Gastroesophageal sphincter (tissue), 4 donors: Measurements from ENCODE around the gene GRIFIN. TPM values are rescaled to one million over a fixed set of nuclear protein-coding genes. Genes with fewer than 3 reads are reported as not detected.
A peak's percentile ranks its signal among the peaks of the same experiment; 100 is the strongest.

ENCODE experiments used
- ATAC-seq: fragments of 150-250 bp; one replicate; pipeline ENCODE4 v1.9.1; 2016; ENCODE audit warnings: mild to moderate bottlenecking, moderate library complexity
- H3K27ac ChIP-seq, 4 donors: fragments of 200-600 bp; sonication (generic) in 3 of 4; 1 replicate in 3 of 4; 2 replicates in 1 of 4; pipeline ENCODE4 v1.5.1; 2016 to 2019
- H3K27me3 ChIP-seq: fragments of 200-600 bp; sonication (generic); one replicate; pipeline ENCODE4 v1.5.1; 2019
- H3K36me3 ChIP-seq, 2 donors: fragments of 200-600 bp; sonication (generic); one replicate each; pipeline ENCODE4 v1.5.1; 2019; ENCODE audit warnings: control low read depth in 1 of 2
- H3K4me1 ChIP-seq, 3 donors: fragments of 200-600 bp; sonication (generic); 1 replicate in 2 of 3; 2 replicates in 1 of 3; pipeline ENCODE4 v1.5.1; 2016 to 2019; ENCODE audit warnings: control low read depth in 2 of 3
- H3K4me3 ChIP-seq, 2 donors: fragments of 200-600 bp; sonication (generic); one replicate each; pipeline ENCODE4 v1.5.1; 2019; ENCODE audit warnings: mild to moderate bottlenecking in 1 of 2, moderate library complexity in 1 of 2
- H3K9me3 ChIP-seq, 3 donors: fragments of 200-600 bp; sonication (generic); one replicate each; pipeline ENCODE4 v1.5.1; 2017 to 2019; ENCODE audit warnings: control low read depth in 2 of 3
- CTCF ChIP-seq, 4 experiments: fragments of 200-600 bp in 2 of 4; fragments of 450-650 bp in 2 of 4; sonication (generic) in 1 of 4; IDR thresholded peaks; one replicate each; pipeline ENCODE4 v1.5.1; 2017 to 2019; ENCODE audit warnings: antibody characterized with exemption in 4 of 4, mild to moderate bottlenecking in 2 of 4, moderate library complexity in 2 of 4
- EP300 ChIP-seq: sonication (generic); formaldehyde crosslinking; IDR thresholded peaks from one replicate; pipeline ENCODE4 v1.6.1; 2017; ENCODE audit warnings: antibody characterized with exemption, mild to moderate bottlenecking
- POLR2A ChIP-seq, 2 donors: fragments of 450-650 bp; IDR thresholded peaks; one replicate each; pipeline ENCODE4 v1.6.1; 2017; ENCODE audit warnings: antibody characterized with exemption in 2 of 2, mild to moderate bottlenecking in 2 of 2, moderate library complexity in 1 of 2
- POLR2AphosphoS5 ChIP-seq: sonication (generic); formaldehyde crosslinking; IDR thresholded peaks from one replicate; pipeline ENCODE4 v1.6.1; 2017; ENCODE audit warnings: antibody characterized with exemption
- WGBS, 2 donors: methylation state at CpG; one replicate each; pipeline ENCODE4 v1.1.5; 2018; ENCODE audit warnings: low coverage in 1 of 2; 5-methylcytosine and 5-hydroxymethylcytosine counted together
- total RNA-seq, 4 donors: library from RNA; depleted of rRNA; stranded (reverse); fragments of >200 nt; gene quantifications; one replicate each; pipeline ENCODE4 v1.1.0, GENCODE V29; 2016

The GRIFIN gene
- total RNA-seq, 4 donors from 2014 or later = not detected

GRCh38 chr7:2437537-2438148, 38.6 kb downstream of the GRIFIN start:
- Histone ChIP-seq H3K27me3 (no peaks in the 10 kb centered on the region), H3K27ac (peak overlapping the region in 2 of 4 donors; percentile 6 to 24), H3K9me3 (no peaks in the 10 kb centered on the region), H3K36me3 (peaks cover 0 to 72% of the 10 kb centered on the region in 2 donors), H3K4me3 (no peak overlapping the region), H3K4me1 (peaks cover 0 to 11% (median 8%) of the 10 kb centered on the region in 3 donors)
- 60 to 64% methylated on average over 3 to 5 of the region's 16 CpGs for WGBS, 2 donors
- no peak for ATAC-seq
- TF ChIP-seq POLR2A (IDR thresholded peaks at IDR 0.05) (no peak), CTCF (IDR thresholded peaks at IDR 0.05) (no peak), EP300 (no peak)

- Histone ChIP-seq H3K36me3 (peaks cover 0 to 74% of the 10 kb centered on the region in 2 donors), H3K4me1 (peaks cover 0 to 11% (median 8%) of the 10 kb centered on the region in 3 donors), H3K4me3 (no peak overlapping the region), H3K9me3 (no peaks in the 10 kb centered on the region), H3K27me3 (no peaks in the 10 kb centered on the region), H3K27ac (no peak overlapping the region)
- WGBS, 2 donors = 84 to 100% methylated on average over 1 to 9 of the region's 9 CpGs
- TF ChIP-seq POLR2A (IDR thresholded peaks at IDR 0.05) (no peak), CTCF (IDR thresholded peaks at IDR 0.05) (no peak), EP300 (no peak), POLR2AphosphoS5 (no peak)
- no peak for ATAC-seq
These were observed 39.1 kb downstream of the GRIFIN start for GRCh38 chr7:2437136-2437535.

GRCh38 chr7:2436341-2437104, 39.7 kb downstream of the GRIFIN start:
- Histone ChIP-seq H3K27ac (no peak overlapping the region), H3K4me3 (no peak overlapping the region), H3K36me3 (peaks cover 0 to 75% of the 10 kb centered on the region in 2 donors), H3K27me3 (no peaks in the 10 kb centered on the region), H3K4me1 (peaks cover 0 to 11% (median 8%) of the 10 kb centered on the region in 3 donors), H3K9me3 (no peaks in the 10 kb centered on the region)
- TF ChIP-seq CTCF (IDR thresholded peaks at IDR 0.05) (no peak), POLR2AphosphoS5 (no peak), EP300 (no peak), POLR2A (IDR thresholded peaks at IDR 0.05) (no peak)
- 80 to 89% methylated on average over 6 to 18 of the region's 25 CpGs for WGBS, 2 donors
- ATAC-seq = no peak

GRCh38 chr7:2435146-2435545, 41.1 kb downstream of the GRIFIN start:
- Histone ChIP-seq H3K36me3 (peaks cover 0 to 75% of the 10 kb centered on the region in 2 donors), H3K4me1 (peaks cover 0 to 11% (median 8%) of the 10 kb centered on the region in 3 donors), H3K9me3 (peaks cover 0 to 5% (median 0%) of the 10 kb centered on the region in 3 donors), H3K27ac (no peak overlapping the region), H3K27me3 (no peaks in the 10 kb centered on the region), H3K4me3 (no peak overlapping the region)
- TF ChIP-seq CTCF (IDR thresholded peaks at IDR 0.05) (no peak), EP300 (no peak), POLR2AphosphoS5 (no peak), POLR2A (IDR thresholded peaks at IDR 0.05) (no peak)
- WGBS, 2 donors = 83 to 94% methylated on average over 2 to 4 of the region's 5 CpGs
- no peak for ATAC-seq
